NCI-H1694 treated with DMSO at 0.1 percent for 48 hours (cell line): Measurements from ENCODE around the gene SVEP1.
A peak's percentile ranks its signal among the peaks of the same experiment; 100 is the strongest.
"Not testable (repeated sequence)": the region's sequence is repeated elsewhere in the genome, so short reads cannot be mapped to it uniquely, and the experiment has no call there.

Experiments used
- DNase-seq: peaks from one replicate; lab custom pipeline; 2025; lab: John Stamatoyannopoulos, UW

The SVEP1 gene

DNA sequence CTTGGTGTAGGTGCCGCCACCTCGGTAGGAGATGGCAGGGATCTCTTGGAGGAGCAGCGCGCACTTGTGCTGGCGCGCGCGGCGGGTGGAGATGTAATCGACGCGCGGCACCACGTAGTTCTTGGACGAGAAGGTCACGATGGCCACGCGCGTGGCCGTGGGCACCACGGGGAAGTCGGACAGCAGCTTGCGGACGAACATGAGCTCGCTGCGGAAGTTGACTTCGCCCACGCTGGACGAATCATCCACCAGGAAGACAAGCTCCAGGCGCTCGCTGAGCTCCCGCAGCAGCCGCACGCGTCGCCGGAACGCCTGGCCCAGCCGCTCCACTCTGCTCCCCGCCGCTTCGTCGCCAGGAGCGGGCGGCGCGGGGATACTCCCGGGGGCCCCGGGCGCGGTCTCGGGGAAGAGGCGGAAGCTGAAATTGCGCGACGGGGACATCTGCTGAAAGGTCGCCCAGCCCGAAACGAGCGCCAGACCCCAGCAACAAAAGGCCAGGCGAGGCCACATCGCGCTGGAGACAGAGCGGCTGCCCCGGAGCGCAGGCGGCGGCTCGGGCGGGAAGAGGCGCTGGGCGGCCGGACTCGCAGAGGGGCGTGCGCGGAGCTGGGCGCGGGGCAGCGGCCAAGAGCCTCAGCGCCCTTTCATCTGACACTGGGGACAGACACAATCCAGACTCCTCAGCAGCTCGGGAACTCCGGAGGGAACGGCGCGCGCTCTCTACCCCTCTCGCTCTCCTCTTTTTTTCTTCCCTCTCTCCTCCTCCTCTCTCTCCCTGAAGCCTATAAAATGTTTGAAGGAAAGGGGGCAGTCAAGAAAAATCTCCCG is at the start of gene SVEP1:
Gene SVEP1 (minus strand): TSS at position 708 of the 828 bp plus-strand sequence. CDS start 198 bp downstream, at position 510.
- no peak for DNase-seq

DNA sequence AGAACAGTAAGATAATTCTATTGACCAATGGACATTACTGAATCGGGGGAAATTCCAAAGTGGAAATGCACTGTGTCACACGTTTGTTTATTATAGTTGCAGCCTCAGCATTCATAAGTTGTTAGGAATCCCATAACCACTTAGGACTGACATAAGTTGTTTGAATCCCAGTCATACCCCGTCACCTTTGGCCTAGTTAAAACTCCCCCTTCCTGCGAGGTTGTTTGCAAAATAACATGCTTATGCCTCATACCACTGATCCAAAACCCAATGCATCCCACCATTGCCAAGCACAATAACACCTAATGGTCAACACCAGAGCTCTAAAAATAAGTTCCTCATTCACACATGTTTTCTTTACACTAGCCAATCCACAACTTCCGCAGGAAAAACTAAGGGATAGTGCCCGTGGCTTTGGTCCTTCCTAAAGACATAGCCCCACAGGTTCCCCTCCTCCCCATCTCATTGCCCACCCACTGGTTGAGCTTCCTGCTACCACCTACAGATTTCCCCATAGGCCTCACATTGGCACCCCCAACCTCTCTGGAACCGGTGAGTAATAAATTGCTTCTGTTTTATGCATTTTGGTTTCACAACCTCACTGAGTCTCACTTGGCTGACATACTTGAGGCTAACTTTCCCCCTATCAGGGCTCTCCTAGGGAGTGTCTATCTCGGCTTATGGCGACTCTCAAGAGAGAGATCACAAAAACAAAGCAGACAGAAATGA is 46.7 kb upstream of the SVEP1 start:
- no peak for DNase-seq

DNA sequence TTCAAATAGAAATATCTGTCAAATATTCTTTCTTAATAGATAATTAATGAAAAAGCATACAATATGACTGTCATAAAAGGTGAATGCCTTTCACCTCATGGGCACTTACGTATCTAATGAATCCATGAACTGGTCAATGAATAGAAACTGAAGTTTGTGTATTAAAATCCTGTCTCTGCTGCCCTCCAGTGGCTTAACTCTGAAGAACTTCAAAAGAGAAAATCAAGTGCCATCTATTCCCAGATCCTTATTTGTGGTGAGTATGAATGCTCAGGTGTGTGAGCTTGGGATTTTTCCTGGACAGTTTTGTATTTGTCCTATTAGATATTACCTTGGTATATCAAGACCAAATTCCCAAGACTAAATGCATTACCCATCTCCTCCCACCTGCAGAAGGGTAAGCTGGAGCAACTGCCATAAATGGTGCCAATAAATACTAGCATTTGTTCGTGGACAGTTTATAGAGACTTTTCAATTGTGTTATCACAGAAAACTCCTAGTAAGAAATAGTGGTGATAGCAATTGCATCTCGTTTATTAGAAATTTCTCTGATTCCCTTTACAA is 44.0 kb upstream of the SVEP1 start:
- peak; percentile 36 for DNase-seq

DNA sequence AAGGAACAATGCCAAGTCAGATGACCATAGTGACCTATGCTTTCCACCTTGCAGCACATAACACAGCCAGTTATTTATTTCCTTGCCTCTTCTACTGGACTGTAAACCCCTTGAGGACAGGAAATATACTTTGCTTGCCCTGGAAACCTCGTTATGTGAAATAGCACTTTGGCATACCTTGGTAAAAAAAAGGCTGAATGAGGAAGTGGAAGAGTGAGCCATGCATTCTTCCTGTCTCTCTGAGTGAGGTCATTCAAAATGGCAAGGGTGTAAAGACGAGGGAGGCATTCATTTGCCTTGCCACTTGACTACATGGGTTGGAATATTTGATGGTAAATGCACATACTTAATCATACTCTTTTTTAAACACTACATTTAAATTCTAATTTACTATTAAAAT is 42.8 kb upstream of the SVEP1 start:
- DNase-seq, result no peak

DNA sequence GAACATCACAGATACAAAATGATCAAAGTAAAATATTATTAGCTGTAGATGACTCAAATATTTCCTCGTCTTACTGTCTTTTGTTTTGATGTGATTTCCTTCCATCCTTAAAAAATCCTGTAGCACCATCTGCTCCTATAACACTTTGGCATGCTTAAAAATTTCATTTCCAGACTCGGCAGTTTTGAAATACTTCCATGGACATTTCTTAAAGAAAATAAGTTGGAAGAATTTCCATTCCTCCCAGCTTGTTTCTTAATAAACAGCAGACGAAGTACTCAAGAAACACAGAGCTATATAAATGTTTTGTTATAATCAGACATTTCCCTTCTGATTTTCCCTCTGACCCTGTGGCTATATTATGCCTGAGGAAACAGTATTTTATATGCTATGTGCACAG is 41.2 kb upstream of the SVEP1 start:
- DNase-seq, result no peak

DNA sequence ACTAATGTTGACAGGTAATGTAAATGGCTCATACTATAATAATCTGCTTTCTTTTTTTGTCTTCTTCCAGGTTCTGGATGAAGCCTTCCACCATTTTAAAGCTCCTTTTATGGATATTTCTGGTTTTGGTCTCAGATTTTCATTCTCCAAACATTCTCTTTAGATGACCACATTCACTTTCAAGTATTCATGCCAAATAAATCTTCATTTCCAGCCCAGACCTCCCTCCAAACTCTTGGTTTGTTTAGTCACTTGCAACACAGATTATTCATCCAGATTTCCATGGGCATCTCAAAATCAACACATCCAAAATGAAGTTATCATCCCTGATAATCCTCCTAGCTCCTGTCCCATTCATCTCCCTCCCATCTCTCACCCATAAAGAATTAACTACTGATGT is 40.3 kb upstream of the SVEP1 start:
- no peak for DNase-seq

DNA sequence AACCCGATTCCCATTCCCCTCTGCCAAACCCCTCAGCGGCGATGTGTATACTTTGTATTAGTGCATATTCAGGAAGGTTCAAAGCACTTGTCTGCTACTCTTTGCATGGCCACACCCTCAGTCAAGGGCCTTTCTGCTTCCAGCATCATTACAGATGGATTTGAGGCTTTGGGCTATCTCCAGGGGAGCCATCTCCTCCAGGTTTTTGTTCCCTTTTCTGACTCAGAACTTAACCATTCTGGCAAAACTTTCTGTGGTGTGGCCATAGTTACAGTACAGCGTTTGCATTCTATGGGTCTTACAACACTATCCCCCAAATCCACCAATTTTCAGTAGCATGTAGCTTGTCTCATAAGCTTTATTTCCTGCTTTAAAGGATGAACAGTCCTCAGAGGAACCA is 36.0 kb upstream of the SVEP1 start:
- no peak for DNase-seq

DNA sequence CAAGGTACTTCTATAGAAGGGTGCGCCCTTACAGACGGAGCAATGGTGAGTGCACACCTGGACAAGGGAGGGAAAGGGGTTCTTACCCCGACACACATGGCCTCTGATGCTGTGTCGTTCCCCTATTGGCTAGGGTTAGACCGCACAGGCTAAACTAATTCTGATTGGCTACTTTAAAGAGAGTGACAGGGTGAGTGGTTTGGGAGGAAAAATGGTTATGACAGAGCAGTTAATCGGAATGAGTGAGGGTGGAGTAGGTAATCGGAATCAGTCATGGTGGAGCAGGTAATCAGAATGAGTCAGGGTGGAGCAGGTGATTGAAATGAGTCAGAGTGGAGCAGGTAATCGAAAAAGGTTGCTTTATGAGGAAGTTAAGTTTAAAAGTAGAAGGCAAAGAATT is 35.0 kb upstream of the SVEP1 start:
- DNase-seq, result not testable (repeated sequence)

DNA sequence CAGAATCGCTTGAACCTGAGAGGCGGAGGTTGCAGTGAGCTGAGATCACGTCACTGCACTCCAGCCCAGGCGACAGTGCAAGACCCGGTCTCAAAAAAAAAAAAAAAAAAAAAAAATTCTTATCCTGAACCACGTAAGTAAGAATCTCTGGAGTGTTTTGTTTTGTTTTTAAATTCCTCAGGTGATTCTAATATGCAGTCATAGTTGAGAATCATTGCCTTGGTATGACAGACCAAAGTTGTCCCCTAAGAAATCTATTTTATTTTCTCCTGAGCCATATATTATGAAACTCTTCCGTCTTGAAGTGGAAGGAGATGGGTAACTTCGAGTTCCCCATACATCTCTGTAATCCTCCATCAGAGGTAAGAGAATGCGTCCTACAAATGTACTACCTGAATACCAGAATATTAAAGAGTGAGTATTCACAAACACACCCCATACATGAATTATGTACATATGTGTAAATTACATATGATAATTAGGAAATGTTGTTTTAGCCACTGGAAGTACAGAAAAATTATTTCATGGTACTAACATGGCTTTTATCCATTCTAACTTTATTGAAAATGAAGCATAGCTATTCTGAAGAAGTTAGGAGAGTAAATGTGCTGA is 26.7 kb upstream of the SVEP1 start:
- no peak for DNase-seq

DNA sequence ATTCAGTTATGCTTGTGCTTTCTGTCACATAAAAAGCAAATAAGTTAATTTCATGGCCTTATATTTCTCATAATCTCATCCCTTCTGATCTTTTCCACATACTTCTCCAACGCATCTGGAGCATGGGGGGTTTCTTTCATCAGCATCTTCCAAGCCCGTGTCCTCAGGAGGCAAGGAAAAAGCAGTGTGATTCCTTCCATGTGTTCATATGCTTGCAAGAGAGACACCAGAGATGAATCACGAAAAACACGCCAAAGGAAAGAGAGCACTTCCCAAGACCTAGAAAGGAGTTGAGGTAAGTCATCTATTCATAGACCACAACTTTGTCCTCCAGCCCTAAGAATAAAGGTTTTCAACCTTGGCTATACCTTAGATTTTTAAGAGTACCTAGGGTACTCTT is 26.0 kb upstream of the SVEP1 start:
- no peak for DNase-seq

DNA sequence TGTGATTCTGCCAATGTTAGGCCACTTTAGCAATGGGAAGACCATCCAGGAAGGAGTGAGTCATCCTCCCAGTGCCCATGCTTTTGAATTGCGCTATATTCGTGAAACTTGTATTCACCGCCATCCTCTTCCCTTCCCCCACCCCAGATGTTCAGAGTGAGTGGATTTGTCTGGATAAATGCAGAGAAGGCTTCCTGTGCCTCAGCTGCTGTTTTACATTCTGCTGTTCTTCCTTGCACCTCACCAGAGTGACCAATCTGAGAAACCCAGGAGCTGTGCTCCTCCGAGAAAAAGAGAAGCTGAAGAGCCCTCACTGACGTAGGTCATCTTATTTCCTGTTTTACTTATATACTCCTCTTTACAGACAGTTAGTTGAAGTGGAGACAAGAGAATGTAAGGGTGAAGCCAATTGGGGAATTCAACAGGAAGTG is 24.6 kb upstream of the SVEP1 start:
- DNase-seq, result no peak

DNA sequence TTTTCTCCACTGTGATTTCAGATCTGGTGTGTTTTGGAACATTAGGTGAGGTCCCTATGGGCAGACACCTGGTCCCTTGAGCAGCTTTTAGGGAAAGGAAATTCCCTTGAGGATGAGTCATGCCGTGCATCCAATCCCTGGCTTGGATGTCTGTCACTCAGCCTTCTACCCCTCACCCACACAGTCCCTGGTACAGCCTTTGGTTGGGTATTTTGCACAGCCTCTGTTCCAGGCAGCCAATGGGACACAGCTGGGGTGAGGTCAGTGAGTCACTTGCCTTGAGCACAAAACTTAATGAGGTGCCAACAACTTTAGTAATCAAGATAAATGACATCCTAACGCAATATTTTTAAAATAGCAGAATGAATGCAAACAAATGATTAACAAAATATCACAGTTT is 22.7 kb upstream of the SVEP1 start:
- DNase-seq, result no peak

DNA sequence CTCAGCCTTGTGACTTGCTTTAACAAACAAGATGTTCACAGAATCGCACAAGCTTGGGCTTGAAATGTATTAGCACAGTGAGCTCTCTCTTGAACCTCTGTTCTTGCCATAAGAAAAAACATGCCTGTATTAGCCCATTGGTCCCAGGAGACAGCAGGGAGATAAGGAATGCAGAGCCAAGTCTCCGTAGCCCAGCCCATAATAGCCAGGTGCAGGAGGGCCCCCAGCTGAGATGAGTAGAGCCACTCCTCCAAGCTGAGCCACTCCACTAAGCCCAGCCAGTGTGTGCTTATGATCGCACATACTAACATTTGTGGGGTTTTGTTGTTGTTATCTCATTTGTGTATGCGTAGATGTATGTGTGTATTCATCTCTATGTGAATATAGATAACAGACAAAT is 21.6 kb upstream of the SVEP1 start:
- no peak for DNase-seq

DNA sequence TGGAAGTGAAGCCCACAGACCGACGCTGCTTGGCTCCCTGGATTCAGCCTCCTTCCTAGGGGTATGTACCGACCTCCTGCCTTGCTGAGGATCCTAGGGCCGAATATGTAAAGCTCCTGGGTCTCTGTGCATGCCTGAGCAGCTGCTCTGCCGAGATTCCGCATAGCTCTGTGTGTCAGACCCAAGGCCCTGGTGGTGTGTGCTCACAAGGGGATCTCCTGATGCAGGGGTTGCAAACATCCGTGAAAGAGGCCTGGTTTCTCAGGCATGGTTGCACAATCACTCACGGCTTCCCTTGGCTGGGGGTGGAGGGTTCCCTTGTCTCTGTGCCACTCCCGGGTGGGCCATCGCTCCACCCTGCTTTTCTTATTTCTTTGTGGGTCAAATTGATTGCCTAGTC is 19.9 kb upstream of the SVEP1 start:
- DNase-seq, result no peak

DNA sequence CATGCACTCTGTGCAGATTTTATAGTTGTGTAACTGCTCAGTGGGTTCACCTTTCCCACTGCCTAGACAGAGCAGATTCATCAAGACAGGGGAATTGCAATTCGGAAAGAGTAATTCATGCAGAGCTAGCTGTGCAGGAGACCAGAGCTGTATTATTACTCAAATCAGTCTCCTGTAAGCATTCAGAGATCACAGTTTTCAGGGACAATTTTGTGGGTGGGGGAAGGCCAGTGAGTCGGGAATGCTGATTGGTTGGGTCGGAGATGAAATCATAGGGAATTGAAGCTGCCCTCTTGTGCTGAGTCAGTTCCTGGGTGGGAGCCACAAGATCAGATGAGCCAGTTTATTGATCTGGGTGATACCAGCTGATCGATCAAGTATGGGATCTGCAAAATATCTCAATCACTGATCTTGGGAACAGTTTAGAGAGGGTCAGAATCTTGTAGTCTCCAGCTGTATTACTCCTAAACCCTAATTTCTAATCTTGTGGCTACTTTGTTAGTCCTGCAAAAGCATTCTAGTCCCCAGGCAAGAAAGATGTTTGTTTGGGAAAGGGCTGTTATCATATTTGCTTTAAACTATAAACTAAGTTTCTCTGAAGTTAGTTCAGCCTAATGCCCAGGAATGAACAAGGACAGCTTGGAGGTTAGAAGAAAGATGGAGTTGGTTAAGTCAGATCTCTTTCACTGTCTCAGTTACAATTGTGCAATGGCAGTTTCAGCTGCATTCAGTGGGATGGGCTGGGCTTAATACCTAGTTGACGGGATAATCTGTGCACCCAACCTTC is 12.7 kb upstream of the SVEP1 start:
- DNase-seq, result no peak

DNA sequence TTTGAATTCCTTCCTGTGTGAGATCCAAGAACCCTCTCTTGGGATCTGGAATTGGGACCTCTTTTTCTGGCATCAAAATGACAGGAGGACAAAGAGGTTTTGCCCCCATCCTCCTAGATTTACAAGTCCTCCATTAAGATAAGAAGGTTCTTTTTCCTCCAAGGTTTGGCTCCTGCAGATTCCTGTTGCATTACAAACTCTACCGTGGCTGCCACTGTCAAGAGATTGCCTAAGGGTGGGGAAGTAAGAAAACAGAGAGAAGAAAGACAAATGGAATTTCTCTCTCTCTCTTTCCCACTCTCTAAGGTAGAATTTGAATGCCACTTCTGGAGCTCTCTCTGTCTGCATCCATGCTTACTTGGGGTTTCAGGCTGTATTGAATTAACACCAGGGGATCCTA is 12.0 kb upstream of the SVEP1 start:
- no peak for DNase-seq

DNA sequence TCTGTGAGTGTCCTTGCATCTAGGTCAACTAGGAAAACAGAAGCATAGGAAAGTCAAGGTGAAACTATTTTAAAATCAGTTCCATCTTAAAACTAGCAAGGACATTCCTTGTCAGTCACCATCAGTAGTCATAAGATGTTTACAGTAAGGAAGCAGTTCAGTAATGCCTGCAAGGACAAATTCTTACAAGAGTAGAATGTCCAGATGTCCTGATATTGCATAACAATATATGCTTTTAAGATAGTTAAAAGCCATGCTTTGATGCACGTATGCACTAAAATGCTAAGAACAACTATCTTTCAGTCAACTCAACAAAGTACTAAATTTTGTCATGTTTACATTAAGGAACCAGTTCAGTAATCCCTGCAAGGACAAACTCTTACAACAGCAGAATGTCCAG is 11.3 kb upstream of the SVEP1 start:
- DNase-seq, result no peak

DNA sequence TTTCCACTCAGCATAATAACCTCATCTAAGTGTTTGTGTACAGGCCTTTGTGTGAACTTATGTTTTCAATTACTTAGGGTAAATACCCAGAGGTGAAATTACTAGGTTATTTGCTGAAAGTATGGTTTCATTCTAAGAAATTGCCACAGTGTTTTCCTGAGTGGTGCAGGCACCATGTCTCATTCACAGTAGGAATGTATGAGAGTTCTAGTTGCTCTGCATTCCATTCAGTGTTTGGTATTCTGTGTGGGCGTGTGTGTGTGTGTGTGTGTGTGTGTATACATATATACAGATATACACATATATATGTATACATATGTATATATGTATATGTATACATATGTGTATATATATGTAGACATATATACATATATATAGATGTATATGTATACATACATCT is 8.8 kb upstream of the SVEP1 start:
- no peak for DNase-seq

DNA sequence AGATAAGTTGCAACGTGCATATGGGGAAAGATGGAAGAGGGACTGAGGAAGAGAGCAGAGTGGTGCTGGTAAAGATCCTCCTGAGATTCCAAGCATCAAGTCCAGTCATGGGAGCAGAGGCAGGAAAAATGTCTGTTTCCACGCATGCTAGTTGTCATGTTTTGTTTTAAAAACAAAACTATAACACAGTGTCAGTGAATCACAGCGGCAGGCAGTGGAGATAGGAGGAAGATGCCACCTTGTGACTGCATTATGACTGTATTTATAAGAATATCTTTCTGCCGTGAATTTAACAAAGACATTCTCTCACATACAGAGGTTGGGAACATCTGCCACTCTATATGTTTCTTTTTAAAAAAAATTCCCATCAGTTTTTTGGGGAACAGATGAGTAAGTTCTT is 3.7 kb upstream of the SVEP1 start:
- DNase-seq, result peak; percentile 18

DNA sequence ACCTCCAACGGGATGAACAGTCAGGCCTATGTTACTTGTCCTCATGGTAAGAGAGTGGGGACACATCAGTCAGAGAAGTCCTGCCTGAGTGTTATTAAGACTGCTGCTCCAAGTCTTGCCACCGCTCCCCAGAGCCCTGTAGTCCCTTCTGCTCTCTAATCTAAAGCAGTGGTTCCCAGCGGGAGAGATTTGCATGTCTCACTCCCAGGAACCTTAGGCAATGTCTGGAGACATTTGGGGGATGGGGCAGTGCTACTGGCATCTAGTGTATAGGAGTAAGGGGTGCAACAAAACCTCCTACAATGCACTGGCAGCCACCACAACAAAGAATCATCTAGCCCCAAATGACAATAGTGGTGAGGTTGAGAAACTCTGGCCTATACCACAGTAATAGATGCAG is 2.6 kb upstream of the SVEP1 start:
- DNase-seq, result no peak

DNA sequence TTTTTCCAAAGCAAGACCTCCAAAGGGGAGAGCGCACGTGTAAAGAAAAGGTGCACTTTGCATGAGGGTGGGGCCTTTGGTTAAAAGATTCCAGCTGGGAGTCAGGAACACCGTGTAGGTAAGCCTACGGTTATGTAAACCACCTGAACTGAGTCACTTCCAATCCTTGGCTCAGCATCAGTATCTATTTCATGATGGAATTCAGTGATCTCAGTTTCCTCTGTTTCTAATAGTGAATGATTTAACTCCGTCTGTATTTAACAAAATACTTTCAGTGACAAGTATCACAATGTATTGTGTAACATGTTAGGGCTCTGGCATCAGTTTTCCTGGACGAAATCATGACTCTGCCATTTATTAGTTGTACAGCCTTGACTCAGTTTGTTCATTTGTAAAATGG is 1.3 kb upstream of the SVEP1 start:
- no peak for DNase-seq

DNA sequence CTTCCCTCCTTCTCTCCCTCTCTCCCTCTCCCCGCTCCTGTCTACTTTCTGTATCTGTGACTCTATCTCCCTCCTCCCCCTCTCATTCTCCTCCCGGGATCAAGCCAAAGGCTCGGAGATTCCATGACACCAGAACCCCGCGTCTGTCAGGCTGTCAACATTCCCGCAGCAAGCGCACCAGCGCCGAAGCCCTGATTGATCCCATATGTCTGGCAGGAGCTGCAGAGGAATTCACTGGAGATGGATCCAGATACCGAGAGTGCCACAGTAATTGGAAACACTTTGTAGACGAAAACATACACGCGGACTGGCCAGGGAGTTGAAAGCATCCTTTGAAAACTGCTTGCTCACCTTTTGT is 300 bp upstream of the SVEP1 start:
- DNase-seq, result no peak
